WTC11 (cell line): Measurements from ENCODE around the gene PLEKHA6. TPM values are rescaled to one million over a fixed set of nuclear protein-coding genes. Genes with fewer than 3 reads are reported as not detected.

Experiments
- ATAC-seq: fragments of 200-7000 bp; cut with Tn5 transposase; 2 replicates; pipeline ENCODE4 v1.10.0; 2021; ENCODE audit warnings: mild to moderate bottlenecking, moderate library complexity
- CTCF ChIA-PET: fragments of 300-600 bp; sonication (Branson Sonifier 250); formaldehyde crosslinking; loops from one replicate; lab custom pipeline; 2021; ENCODE audit warnings: antibody characterized with exemption; lab: Charles Lee
- POLR2A ChIA-PET: fragments of 350-600 bp; sonication (Branson Sonifier 250); formaldehyde crosslinking; loops from one replicate; lab custom pipeline; 2021; ENCODE audit warnings: antibody characterized with exemption; lab: Charles Lee
- DNase-seq: peaks from one replicate; pipeline ENCODE4 v3.0.0; 2021; ENCODE audit warnings: low spot score
- H3K27ac Mint-ChIP-seq: 2 replicates; pipeline ENCODE4 v1.8.0; 2021; ENCODE audit warnings: mixed read lengths
- H3K27me3 Mint-ChIP-seq: 2 replicates; pipeline ENCODE4 v1.8.0; 2021; ENCODE audit warnings: low read depth, mild to moderate bottlenecking, moderate library complexity, mixed read lengths
- H3K36me3 Mint-ChIP-seq: 2 replicates; pipeline ENCODE4 v1.8.0; 2021; ENCODE audit warnings: mixed read lengths
- H3K4me1 Mint-ChIP-seq: 2 replicates; pipeline ENCODE4 v1.8.0; 2022; ENCODE audit warnings: mixed read lengths
- H3K4me3 Mint-ChIP-seq: 2 replicates; pipeline ENCODE4 v1.8.0; 2021; ENCODE audit warnings: mild to moderate bottlenecking, moderate library complexity, mixed read lengths
- H3K9me3 Mint-ChIP-seq: 2 replicates; pipeline ENCODE4 v1.8.0; 2021; ENCODE audit warnings: mixed read lengths
- AFF4 ChIP-seq: sonication (generic); formaldehyde crosslinking; IDR thresholded peaks from 2 replicates; pipeline ENCODE4 v1.8.1; 2023; ENCODE audit warnings: mild to moderate bottlenecking, missing genetic modification reagents, borderline replicate concordance
- ARID4B ChIP-seq: sonication (generic); formaldehyde crosslinking; IDR thresholded peaks from 2 replicates; pipeline ENCODE4 v1.8.0; 2023; ENCODE audit warnings: missing genetic modification reagents, mild to moderate bottlenecking, borderline replicate concordance
- CBFB ChIP-seq: sonication (generic); formaldehyde crosslinking; IDR thresholded peaks from 2 replicates; pipeline ENCODE4 v1.8.1; 2022; ENCODE audit warnings: mild to moderate bottlenecking, low read depth, missing genetic modification reagents
- CDX4 ChIP-seq: fragments of 250-450 bp; sonication (Bioruptor Pico); IDR thresholded peaks from 2 replicates; pipeline ENCODE4 v1.9.0; 2021; ENCODE audit warnings: moderate library complexity, mild to moderate bottlenecking, inconsistent platforms, borderline replicate concordance
- CREM ChIP-seq: sonication (generic); formaldehyde crosslinking; IDR thresholded peaks from 2 replicates; pipeline ENCODE4 v1.8.1; 2022; ENCODE audit warnings: mild to moderate bottlenecking, missing genetic modification reagents, moderate library complexity
- FOXK1 ChIP-seq: sonication (generic); formaldehyde crosslinking; IDR thresholded peaks from 2 replicates; pipeline ENCODE4 v1.8.0; 2022; ENCODE audit warnings: mild to moderate bottlenecking, moderate library complexity, missing genetic modification reagents
- GABPB1 ChIP-seq: sonication (generic); formaldehyde crosslinking; IDR thresholded peaks from 2 replicates; pipeline ENCODE4 v1.8.1; 2023; ENCODE audit warnings: mild to moderate bottlenecking, missing genetic modification reagents
- GTF2I ChIP-seq: fragments of 250-450 bp; sonication (Bioruptor Pico); conservative IDR thresholded peaks from 2 replicates; pipeline ENCODE4 v1.4.0; 2021; ENCODE audit warnings: mild to moderate bottlenecking
- IRF1 ChIP-seq: sonication (generic); formaldehyde crosslinking; IDR thresholded peaks from 2 replicates; pipeline ENCODE4 v1.8.0; 2023; ENCODE audit warnings: missing genetic modification reagents
- JAZF1 ChIP-seq: fragments of 250-450 bp; sonication (Bioruptor Pico); IDR thresholded peaks from 2 replicates; pipeline ENCODE4 v1.9.0; 2021; ENCODE audit warnings: moderate library complexity, mild to moderate bottlenecking, inconsistent platforms
- KAT7 ChIP-seq: sonication (generic); formaldehyde crosslinking; IDR thresholded peaks from 2 replicates; pipeline ENCODE4 v1.8.1; 2023; ENCODE audit warnings: missing genetic modification reagents, mild to moderate bottlenecking, borderline replicate concordance
- MLX ChIP-seq: sonication (generic); formaldehyde crosslinking; IDR thresholded peaks from 2 replicates; pipeline ENCODE4 v1.8.1; 2023; ENCODE audit warnings: mild to moderate bottlenecking, missing genetic modification reagents, moderate library complexity
- MXD4 ChIP-seq: fragments of 250-450 bp; sonication (Bioruptor Pico); IDR thresholded peaks from 2 replicates; pipeline ENCODE4 v1.8.0; 2021; ENCODE audit warnings: mild to moderate bottlenecking, moderate library complexity, borderline replicate concordance
- OVOL2 ChIP-seq: fragments of 250-450 bp; sonication (Bioruptor Pico); IDR thresholded peaks from 2 replicates; pipeline ENCODE4 v1.9.0; 2021; ENCODE audit warnings: mild to moderate bottlenecking, borderline replicate concordance
- RELA ChIP-seq: sonication (generic); formaldehyde crosslinking; IDR thresholded peaks from 2 replicates; pipeline ENCODE4 v1.8.1; 2022; ENCODE audit warnings: missing genetic modification reagents, mild to moderate bottlenecking, borderline replicate concordance
- SOX15 ChIP-seq: fragments of 250-450 bp; sonication (Bioruptor Pico); IDR thresholded peaks from 2 replicates; pipeline ENCODE4 v1.9.0; 2021; ENCODE audit warnings: mild to moderate bottlenecking
- TEAD1 ChIP-seq: sonication (generic); formaldehyde crosslinking; IDR thresholded peaks from 2 replicates; pipeline ENCODE4 v1.8.0; 2022; ENCODE audit warnings: mild to moderate bottlenecking, missing genetic modification reagents
- TP53 ChIP-seq: sonication (generic); formaldehyde crosslinking; IDR thresholded peaks from 2 replicates; pipeline ENCODE4 v1.8.1; 2023; ENCODE audit warnings: mild to moderate bottlenecking, missing genetic modification reagents
- ZNF263 ChIP-seq: sonication (generic); formaldehyde crosslinking; IDR thresholded peaks from 2 replicates; pipeline ENCODE4 v1.8.1; 2022; ENCODE audit warnings: low read depth, mild to moderate bottlenecking, moderate library complexity, missing genetic modification reagents
- ZSCAN18 ChIP-seq: fragments of 250-450 bp; sonication (Bioruptor Pico); IDR thresholded peaks from 2 replicates; pipeline ENCODE4 v2.1.2; 2022; ENCODE audit warnings: mild to moderate bottlenecking, moderate library complexity
- total RNA-seq: library from RNA; stranded (reverse); gene quantifications from 3 replicates; pipeline ENCODE4 v1.2.3, GENCODE V29; 2021

Gene PLEKHA6
- total RNA-seq, 1 experiment from 2014 or later: 11.6 TPM

GRCh38 chr1:204255225-204255624 is 104.5 kb downstream of the PLEKHA6 start:
- ATAC-seq: peak; percentile 52
- H3K9me3 Mint-ChIP-seq: no peaks in the 10 kb centered on the region
- DNase-seq: peak; percentile 63
- H3K4me3 Mint-ChIP-seq: peak overlapping the region; percentile 43
- POLR2A ChIA-PET: interaction anchor here (1.0 kb wide), 1 partner anchor 396 kb away, joined by 9 read pairs; no protein-coding TSS in a partner anchor
- CTCF ChIA-PET: interaction anchor here (0.6 to 7.7 kb wide), 26 partner anchors 12 to 190 kb away, joined by 3 to 97 read pairs (median 4); partner anchors contain the start of genes GOLT1A and PLEKHA6
- H3K27ac Mint-ChIP-seq: peak overlapping the region; percentile 96
- no peaks in the 10 kb centered on the region for H3K27me3 Mint-ChIP-seq
- peaks cover 55% of the 10 kb centered on the region for H3K4me1 Mint-ChIP-seq
- no peak for TF ChIP-seq MLX (CRISPR knock-in tag)
- TF ChIP-seq TP53: no peak
- TF ChIP-seq CBFB (CRISPR knock-in tag): no peak
- no peak for TF ChIP-seq MXD4 (CRISPR knock-in tag)
- no peak for TF ChIP-seq JAZF1 (CRISPR knock-in tag)
- no peak for TF ChIP-seq AFF4 (CRISPR knock-in tag)
- 0 out of 2 replicates have a peak, but pooled peaks have one; percentile 19 for TF ChIP-seq ZNF263 (CRISPR knock-in tag)
- TF ChIP-seq KAT7: no peak
- TF ChIP-seq TEAD1 (CRISPR knock-in tag): peak; percentile 40; the same call in 1 of the 2 replicates
- TF ChIP-seq ZSCAN18: no peak
- 0 out of 2 replicates have a peak, but pooled peaks have one; percentile 15 for TF ChIP-seq FOXK1 (CRISPR knock-in tag)
- TF ChIP-seq CDX4 (CRISPR knock-in tag): no peak
- no peak for TF ChIP-seq SOX15 (CRISPR knock-in tag)
- no peak for TF ChIP-seq OVOL2 (CRISPR knock-in tag)
- H3K36me3 Mint-ChIP-seq: no peaks in the 10 kb centered on the region; the same call in 1 of the 2 replicates

- no peak for ATAC-seq
- Mint-ChIP-seq H3K4me3 (no peak overlapping the region), H3K36me3 (no peaks in the 10 kb centered on the region), H3K9me3 (no peaks in the 10 kb centered on the region), H3K27ac (peak overlapping the region; percentile 96), H3K27me3 (no peaks in the 10 kb centered on the region), H3K4me1 (peaks cover 63% of the 10 kb centered on the region)
- CTCF ChIA-PET: interaction anchor here (0.6 to 7.7 kb wide), 21 partner anchors 11 to 144 kb away, joined by 3 to 97 read pairs (median 6); partner anchors contain the start of genes GOLT1A and PLEKHA6
- no peak for DNase-seq
- POLR2A ChIA-PET: no interaction called here
- TF ChIP-seq CREM: no peak
- TF ChIP-seq CDX4 (CRISPR knock-in tag): no peak
- no peak for TF ChIP-seq ARID4B
- peak; percentile 54; the same call in 1 of the 2 replicates for TF ChIP-seq GTF2I
- TF ChIP-seq RELA (CRISPR knock-in tag): no peak
- peak; percentile 52; the same call in 1 of the 2 replicates for TF ChIP-seq GABPB1 (CRISPR knock-in tag)
- no peak for TF ChIP-seq IRF1
Measured at GRCh38 chr1:204254031-204254661, 105.6 kb downstream of the PLEKHA6 start.
